ENCODE measurements around the gene TRIM26.

DNA sequence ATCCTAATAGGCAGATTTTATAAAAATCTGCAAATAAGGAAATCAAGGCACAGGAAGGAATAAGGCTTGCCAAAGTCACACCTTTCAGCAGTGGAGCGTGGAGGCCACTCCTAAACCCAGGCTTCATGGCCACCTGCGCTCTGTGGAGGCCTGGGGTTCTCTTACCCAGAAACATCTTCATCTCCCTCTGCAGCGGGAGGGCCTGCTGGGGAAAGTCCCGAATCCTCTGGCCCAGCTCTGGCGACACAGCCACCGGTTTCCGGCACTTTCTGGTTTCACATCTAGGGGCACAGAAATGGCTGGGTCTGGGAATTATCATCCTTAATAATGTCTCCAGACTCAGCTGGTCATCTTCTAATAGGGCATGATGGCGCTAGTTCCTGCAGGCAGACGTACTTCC is 56.4 kb downstream of the TRIM26 start:
- TF ChIP-seq CTCF (IDR thresholded peaks at IDR 0.05), result no peak
- no peak for TF ChIP-seq POLR2A (IDR thresholded peaks at IDR 0.05)
